NK-92 (cell line): ENCODE data around the gene LARP4B.

ENCODE experiments used
- DNase-seq: peaks from one replicate; lab custom pipeline; 2025; ENCODE audit not compliant: unreplicated experiment; lab: John Stamatoyannopoulos, UW

LARP4B gene

DNA sequence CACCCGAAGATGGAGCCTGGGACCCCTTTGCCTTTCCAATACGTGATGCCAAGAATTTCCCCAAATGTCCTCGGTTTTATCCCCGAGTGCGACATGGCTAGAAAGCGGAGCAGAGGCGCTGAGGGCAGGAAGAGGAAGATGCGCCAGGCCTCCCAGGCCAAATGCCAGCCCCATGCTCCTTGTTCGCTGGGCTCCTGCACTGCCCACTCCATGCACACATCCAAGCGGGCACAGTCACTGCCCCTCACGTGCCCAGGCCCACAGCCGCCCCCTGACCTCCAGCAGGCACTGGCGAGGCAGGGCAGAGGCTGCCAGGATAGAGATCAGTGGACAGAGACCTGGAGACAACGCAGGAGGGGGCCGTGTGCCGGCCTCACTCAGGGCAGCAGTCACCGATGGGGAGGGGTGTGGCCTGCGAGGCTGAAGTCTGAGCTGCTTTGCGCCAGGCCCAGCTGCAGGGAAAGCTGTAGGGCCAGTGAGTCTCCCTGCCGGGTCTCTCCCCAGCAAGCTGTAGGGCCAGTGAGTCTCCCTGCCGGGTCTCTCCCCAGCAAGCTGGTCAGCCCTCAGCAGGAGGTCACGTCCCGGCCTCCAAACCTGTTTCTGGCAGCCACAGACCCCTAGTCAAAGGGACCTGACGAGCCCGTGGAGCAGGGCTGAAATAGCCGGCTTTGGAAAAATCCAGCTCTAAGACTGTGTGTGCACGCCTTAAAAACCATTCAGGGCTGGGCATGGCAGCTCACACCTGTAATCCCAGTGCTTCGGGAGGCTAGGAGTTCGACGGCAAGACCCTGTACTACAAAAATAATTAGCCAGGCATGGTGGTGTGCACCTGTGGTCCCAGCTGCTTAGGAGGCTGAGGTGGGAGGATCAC is 141.4 kb downstream of the LARP4B start:
- DNase-seq, result no peak

DNA sequence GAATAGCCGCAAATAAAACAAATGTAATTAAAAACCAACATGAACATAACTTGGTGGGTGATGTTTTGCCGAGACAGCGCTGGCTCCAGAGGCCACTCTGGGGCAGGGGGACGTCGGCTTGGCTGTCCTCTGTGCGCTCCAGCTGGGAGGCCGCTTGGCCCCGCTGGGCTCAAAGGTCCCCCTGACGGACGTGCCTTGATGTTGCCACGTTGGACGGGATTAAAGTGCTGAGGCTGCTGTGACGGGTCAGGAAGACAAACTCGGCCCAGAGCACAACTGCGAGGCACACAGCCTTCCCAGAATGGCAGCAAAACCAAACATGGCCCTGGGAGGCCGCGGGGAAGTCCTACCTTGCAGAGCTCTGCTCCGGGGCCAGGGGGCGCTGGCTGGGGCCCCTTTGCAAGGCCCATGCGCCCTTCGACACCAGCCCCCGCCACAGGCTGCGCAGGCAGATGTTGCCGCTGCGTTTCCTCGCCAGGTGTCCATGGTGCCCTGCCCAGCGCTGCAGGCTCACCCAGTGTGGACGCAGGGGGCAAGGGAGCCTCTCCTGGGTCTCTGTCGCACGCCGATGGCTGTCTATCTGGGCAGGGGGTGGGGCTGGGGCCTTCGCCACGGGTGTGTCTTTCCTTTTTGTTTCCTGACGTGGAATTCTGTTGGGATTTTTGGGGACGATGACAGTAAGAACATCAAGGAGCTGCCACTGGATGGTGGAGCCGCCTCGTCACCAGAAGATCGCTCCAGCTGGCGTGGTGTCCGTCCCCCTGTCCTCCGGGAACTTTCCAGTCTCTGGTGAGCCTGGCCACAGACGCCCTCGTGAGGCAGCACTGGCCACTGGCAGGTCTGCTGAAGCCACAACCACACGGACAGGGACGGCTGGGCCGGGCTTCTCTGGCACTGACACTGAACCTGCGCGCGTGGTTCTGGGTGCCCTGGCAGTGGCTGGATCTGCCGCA is 142.4 kb downstream of the LARP4B start:
- DNase-seq, result no peak

- DNase-seq, result no peak
These were observed 143.4 kb downstream of the LARP4B start for GRCh38 chr10:787933-788651.

DNA sequence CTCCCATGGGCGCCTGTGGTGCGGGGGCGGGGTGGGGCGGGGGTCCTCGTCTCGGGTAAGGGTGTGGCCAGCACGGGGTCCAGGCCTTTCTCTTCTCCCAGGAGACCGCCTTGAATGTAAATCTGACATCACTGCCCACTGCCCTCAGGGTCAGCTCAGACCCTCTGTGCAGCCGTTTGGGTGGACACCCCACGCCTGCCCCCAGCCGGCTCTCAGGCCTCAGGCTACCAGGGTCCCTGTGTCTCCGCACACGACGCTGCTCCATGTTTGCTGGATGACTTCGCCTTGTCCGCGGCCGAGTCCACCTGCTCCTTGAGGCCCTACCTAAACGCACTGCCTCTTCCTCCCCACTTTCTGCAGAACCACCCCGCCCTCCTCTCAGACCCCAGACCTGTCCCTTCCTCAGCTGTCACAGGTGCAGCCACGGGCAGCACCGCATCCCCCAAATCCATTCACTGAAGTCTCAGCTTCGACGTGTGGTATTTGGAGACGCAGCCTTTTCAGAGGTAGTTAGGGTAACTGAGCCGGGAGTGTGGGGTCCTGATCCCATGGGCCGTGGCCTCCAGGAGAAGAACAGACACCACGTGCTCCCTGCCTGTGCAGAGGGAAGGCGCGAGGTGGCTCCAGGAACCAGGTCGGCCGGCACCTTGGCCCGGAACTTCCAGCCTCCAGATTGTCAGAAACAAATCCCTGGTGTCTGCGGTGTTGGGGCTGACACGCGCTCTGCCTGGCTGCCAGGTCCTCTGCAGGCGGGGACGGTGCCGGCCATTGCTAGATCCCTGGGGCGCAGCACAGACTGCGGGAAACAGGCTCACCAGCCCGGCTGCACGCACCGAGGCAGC is 144.7 kb downstream of the LARP4B start:
- no peak for DNase-seq

- no peak for DNase-seq
These were observed 145.7 kb downstream of the LARP4B start for GRCh38 chr10:785861-786214.

DNA sequence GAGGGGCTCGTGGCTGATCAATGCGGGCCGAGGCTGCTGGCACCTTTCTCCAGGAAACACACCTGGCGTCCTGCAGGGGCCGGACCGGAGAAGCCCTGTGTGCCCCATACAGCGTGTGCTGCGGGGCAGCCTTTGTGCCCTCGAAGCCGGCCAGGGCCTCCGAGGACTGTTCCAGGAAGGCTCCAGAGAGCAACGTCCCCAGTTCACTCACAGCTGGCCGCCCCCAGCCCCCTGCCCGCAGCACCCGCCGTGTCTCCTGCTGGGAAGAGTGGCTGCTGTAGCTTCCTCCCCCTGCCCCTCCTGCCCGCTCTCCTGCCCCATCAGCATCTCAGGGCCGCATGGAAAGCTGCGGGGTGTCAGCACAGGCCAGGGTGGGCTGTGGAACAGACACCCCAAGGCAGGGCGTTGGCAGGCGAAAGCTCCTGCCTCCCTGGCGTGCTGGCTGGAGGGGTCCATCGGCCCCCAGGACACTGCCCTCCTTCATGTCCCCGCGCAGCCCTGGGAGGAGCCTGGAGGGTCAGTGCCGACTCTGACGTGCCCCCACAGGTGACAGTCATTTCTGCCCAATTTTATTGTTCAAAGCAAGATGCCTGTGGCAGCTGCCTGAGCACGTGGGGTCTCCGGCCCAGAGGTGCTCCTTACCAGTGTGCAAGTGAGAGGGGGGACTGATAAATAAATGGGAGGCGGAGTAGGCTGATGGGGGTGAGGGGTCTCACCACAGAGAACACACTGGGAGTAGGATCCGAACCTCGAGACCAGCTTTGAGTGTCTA is 146.2 kb downstream of the LARP4B start:
- no peak for DNase-seq

- no peak for DNase-seq
These were observed 147.0 kb downstream of the LARP4B start for GRCh38 chr10:784403-785088.

DNA sequence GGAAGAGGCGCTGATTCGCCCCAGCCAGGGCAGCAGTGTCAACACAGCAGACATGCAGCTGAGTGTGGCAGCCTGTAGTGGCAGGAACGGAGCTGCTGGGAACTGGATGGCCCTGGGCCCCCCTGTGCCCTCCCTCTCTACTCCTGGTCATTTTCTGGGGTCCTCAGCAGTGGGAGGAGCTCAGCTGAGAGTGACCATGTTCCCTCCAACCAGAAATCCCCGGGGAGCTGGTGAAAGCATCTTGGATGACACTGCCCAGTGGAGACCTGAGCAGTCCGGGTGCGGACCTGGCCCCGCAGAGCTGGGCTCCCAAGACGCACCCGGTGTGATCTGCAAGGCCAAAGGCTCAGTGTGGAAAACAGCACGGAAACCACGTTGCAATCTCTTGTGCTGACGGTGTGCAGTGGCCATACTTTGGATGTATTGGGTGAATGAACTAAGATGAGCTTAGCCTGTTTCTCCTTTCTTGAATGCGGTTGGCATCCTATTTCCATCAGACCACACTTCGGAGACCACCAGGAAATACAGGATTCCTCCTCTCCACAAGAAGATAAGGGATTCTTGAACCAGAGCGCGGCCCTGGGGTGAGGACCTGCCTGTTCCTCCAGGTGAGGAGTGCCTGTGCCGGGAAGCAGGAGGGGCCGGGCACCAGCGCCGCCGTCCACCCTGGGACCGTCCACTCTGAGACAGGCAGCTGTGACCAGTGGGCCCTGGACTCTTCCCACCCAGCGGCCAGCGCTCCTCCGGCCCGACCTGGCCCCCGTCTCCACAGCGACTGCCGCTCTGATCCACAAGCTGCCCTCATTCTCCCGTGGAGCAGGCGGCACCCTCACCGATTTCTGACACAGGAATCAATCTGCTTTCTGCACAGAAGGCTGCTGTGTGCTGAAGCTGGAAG is 148.5 kb downstream of the LARP4B start:
- no peak for DNase-seq

DNA sequence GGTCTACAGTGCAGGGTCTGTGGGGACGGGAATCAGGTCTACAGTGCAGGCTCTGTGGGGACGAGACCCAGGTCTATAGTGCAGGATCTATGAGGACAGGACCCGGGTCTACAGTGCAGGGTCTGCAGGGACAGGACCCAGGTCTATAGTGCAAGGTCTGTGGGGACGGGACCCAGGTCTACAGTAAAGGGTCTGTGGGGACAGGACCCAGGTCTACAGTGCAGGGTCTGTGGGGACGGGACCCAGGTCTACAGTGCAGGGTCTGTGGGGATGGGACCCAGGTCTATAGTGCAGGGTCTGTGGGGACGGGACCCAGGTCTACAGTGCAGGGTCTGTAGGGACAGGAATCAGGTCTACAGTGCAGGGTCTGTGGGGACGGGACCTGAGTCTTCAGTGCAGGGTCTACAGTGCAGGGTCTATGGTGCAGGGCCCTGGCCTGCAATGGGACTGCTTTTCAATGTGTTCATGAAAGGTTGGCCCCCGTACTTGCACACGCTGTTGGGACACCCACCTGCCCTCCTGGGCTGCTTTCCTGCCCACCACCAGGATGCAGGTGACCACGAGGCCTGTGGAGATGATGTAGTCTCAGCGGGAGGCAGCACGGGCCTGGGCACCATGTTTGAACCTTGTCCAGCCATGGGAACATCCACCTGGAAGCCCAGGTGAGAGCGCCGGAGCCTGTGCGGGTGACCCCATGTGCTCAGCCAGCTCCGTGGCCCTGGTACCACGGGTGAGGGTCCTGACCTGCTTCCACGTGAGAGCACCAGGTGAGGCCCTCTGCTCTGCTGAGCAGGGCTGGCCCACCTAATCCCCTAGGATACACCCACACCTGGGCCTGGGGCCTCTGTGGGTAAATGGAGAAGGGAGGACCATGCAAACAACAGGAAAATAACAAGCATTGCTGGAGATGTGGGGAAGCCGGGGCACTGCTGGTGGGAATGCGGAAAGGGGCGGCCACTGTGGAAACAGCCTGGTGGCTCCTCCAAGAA is 150.7 kb downstream of the LARP4B start:
- DNase-seq, result no peak

DNA sequence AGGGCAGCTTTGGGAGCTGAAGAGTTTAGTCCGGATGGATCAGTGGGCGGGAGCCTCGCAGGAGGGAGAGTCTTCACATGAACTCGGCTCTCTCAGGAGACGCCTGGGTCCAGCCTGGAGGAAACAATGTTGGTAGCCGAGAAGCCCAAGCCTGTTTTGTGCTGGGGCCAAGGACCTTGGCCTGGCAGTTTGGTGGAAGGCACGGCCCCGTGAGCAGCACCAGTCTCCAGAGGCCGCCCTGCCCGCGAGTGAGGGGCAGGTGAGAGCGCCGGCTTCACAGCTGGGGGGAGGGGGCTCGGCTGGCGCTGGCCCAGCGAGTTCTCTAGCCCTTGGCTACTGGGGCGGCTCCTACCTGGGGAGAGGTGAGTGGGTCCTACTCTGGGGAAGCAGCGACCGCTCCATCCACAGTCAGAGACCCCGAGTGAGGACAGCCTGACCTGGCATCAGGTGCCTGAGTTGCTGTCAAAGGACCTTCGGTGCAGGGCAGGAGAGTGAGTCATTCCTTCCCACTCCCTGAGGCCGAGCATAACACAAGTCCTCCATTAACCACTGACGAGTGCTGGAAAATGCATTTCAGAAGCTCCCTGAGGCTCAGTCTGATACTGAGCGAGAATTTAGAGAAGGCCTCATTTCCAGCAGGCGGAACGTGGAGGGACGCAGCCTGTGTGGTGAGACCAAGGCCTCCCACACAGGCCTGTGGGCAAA is 152.7 kb downstream of the LARP4B start:
- no peak for DNase-seq

GRCh38 chr10:777913-778479 is 153.5 kb downstream of the LARP4B start:
- DNase-seq, result no peak

GRCh38 chr10:776772-777171 is 154.7 kb downstream of the LARP4B start:
- DNase-seq, result no peak

GRCh38 chr10:775245-776075 is 156.0 kb downstream of the LARP4B start:
- no peak for DNase-seq

GRCh38 chr10:774661-775244 is 156.8 kb downstream of the LARP4B start:
- no peak for DNase-seq

DNA sequence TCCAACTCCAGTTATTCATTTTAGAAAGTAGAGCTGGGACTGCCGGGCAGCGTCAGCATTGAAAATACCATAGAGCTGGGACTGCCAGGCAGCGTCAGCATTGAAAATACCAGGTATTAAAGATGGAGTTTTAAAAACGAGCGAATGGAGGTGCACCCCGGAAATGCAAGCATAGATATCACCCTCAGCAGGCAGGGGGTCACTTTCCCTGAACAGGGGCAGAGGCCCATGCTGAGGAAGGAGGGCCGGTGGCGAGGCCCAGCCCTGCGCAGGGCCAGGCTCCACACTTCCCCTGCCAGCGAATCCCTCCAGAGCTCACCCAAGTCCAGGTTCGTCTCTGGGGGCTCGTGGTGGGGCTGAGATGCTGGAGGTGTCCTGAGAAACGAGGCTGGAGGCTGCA is 157.3 kb downstream of the LARP4B start:
- DNase-seq, result no peak
